Inflammatory macrophage (primary cell): ENCODE measurements around the gene VPS13C.

Experiments
- DNase-seq, 2 donors: peaks; one replicate each; pipeline ENCODE4 v3.0.0-alpha.2; 2020 to 2022

The VPS13C gene

GRCh38 chr15:61857169-61857829 is 202.9 kb downstream of the VPS13C start:
- no peak for DNase-seq

GRCh38 chr15:61856295-61856694 is 204.0 kb downstream of the VPS13C start:
- no peak for DNase-seq

GRCh38 chr15:61853195-61853594 is 207.1 kb downstream of the VPS13C start:
- DNase-seq, result no peak

GRCh38 chr15:61851955-61852354 is 208.3 kb downstream of the VPS13C start:
- DNase-seq, result no peak

GRCh38 chr15:61849447-61849846 is 210.8 kb downstream of the VPS13C start:
- no peak for DNase-seq

- peak in 1 of 2 donors; percentile 30 for DNase-seq
These were observed 218.8 kb downstream of the VPS13C start for GRCh38 chr15:61841466-61841865.

- no peak for DNase-seq
These were observed 220.2 kb downstream of the VPS13C start for GRCh38 chr15:61840090-61840489.

- no peak for DNase-seq
These were observed 220.7 kb downstream of the VPS13C start for GRCh38 chr15:61839546-61839945.

- DNase-seq, result peak; percentile 39 to 44
These were observed 224.6 kb downstream of the VPS13C start for GRCh38 chr15:61835496-61836106.

GRCh38 chr15:61835029-61835428 is 225.2 kb downstream of the VPS13C start:
- DNase-seq, result no peak

GRCh38 chr15:61834076-61834697 is 226.1 kb downstream of the VPS13C start:
- DNase-seq, result peak; percentile 74 to 76

- DNase-seq, result no peak
These were observed 228.0 kb downstream of the VPS13C start for GRCh38 chr15:61832223-61832622.

- DNase-seq, result no peak
These were observed 228.7 kb downstream of the VPS13C start for GRCh38 chr15:61831505-61831921.

GRCh38 chr15:61830536-61831330 is 229.5 kb downstream of the VPS13C start:
- no peak for DNase-seq

- DNase-seq, result no peak
These were observed 230.7 kb downstream of the VPS13C start for GRCh38 chr15:61829514-61829889.

GRCh38 chr15:61828860-61829513 is 231.3 kb downstream of the VPS13C start:
- no peak for DNase-seq

- DNase-seq, result no peak
These were observed 232.2 kb downstream of the VPS13C start for GRCh38 chr15:61828008-61828407.

GRCh38 chr15:61827131-61827530 is 233.1 kb downstream of the VPS13C start:
- no peak for DNase-seq

- no peak for DNase-seq
These were observed 236.0 kb downstream of the VPS13C start for GRCh38 chr15:61824291-61824690.

GRCh38 chr15:61822511-61822910 is 237.7 kb downstream of the VPS13C start:
- DNase-seq, result no peak

- DNase-seq, result no peak
These were observed 239.3 kb downstream of the VPS13C start for GRCh38 chr15:61820951-61821350.

GRCh38 chr15:61820212-61820611 is 240.0 kb downstream of the VPS13C start:
- DNase-seq, result no peak

GRCh38 chr15:61819386-61819785 is 240.9 kb downstream of the VPS13C start:
- DNase-seq, result no peak
